Measurements from ENCODE around the gene HESX1.

- TF ChIP-seq CTCF (IDR thresholded peaks at IDR 0.05) (no peak), POLR2A (IDR thresholded peaks at IDR 0.05) (no peak)
These were observed 30.7 kb downstream of the HESX1 start for GRCh38 chr3:57169108-57169507.
